Gastroesophageal sphincter (tissue), 3 donors: ENCODE data around the gene KRT6C.

ENCODE experiments used
- CTCF ChIP-seq, 4 experiments: fragments of 200-600 bp in 2 of 4; fragments of 450-650 bp in 2 of 4; sonication (generic) in 1 of 4; IDR thresholded peaks; one replicate each; pipeline ENCODE4 v1.5.1; 2017 to 2019; ENCODE audit warnings: antibody characterized with exemption in 4 of 4, mild to moderate bottlenecking in 2 of 4, moderate library complexity in 2 of 4
- EP300 ChIP-seq: sonication (generic); formaldehyde crosslinking; IDR thresholded peaks from one replicate; pipeline ENCODE4 v1.6.1; 2017; ENCODE audit warnings: antibody characterized with exemption, mild to moderate bottlenecking
- POLR2A ChIP-seq, 2 donors: fragments of 450-650 bp; IDR thresholded peaks; one replicate each; pipeline ENCODE4 v1.6.1; 2017; ENCODE audit warnings: antibody characterized with exemption in 2 of 2, mild to moderate bottlenecking in 2 of 2, moderate library complexity in 1 of 2
- POLR2AphosphoS5 ChIP-seq: sonication (generic); formaldehyde crosslinking; IDR thresholded peaks from one replicate; pipeline ENCODE4 v1.6.1; 2017; ENCODE audit warnings: antibody characterized with exemption

- TF ChIP-seq CTCF (IDR thresholded peaks at IDR 0.05) (no peak), POLR2AphosphoS5 (no peak), POLR2A (IDR thresholded peaks at IDR 0.05) (no peak), EP300 (no peak)
Observed at GRCh38 chr12:52434760-52435530, 38.7 kb downstream of the KRT6C start.
